ENCODE results near the gene ILK. TPM values are rescaled to one million over a fixed set of nuclear protein-coding genes. Genes with fewer than 3 reads are reported as not detected.

Gene ILK
- 176 and 244 TPM in 2 replicates for total RNA-seq

GRCh38 chr11:6603287-6604080, at the start of gene ILK, which contains the start of gene RRP8:
Gene ILK (plus strand): TSS chr11:6603774. CDS start chr11:6604272, 498 bp downstream.
Gene RRP8 (minus strand): TSS chr11:6603616. CDS start chr11:6603502, 114 bp downstream.

DNA sequence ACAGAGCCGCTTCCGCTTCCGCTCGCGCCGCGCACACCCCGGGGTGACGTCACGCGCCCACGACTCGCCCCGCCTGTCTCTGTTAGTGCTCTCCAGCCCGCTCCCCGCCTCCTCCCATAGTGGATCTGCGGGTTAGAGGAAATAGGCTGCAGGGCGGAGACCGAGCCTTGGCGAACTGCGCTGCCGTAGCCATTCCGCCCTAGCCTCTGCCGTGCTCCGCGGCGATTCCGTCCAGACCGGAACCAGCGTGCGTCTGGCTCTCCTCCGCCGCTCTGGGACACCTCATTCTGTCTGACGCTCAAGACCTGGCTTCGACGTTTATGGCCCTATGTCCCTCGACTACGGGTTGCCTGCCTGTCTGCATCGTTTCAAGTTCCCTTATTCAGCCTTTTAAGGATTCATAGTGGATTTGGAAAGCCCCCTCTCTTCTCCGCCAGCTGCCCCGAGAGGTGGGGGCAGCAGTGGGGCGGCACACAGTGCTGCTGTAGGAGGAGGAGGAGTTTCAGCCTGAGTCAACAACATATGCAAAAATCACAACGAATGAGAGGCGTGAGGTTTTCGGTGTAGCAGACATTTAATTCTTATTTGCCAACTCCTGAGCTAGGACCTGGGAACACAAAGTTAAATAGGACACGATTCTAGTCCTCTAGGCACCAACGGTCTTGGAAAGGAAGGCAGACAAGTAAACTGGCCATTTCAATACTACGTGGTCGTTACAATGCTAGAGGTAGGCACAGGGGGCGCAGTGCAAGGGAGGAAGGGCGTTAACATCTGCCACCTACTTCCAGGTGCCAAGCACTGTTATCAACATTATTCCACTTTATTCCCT, 8.9 kb downstream of the ILK start, which contains the start of gene TAF10:
TAF10 (minus strand) TSS at position 4 of the 829 bp plus-strand sequence. CDS start 27 bp downstream, outside the sequence.

GRCh38 chr11:6619004-6619745, 15.6 kb downstream of the ILK start, which contains the start of gene TPP1:
Gene TPP1 (minus strand): TSS chr11:6619422. CDS start chr11:6619400, 22 bp downstream.

DNA sequence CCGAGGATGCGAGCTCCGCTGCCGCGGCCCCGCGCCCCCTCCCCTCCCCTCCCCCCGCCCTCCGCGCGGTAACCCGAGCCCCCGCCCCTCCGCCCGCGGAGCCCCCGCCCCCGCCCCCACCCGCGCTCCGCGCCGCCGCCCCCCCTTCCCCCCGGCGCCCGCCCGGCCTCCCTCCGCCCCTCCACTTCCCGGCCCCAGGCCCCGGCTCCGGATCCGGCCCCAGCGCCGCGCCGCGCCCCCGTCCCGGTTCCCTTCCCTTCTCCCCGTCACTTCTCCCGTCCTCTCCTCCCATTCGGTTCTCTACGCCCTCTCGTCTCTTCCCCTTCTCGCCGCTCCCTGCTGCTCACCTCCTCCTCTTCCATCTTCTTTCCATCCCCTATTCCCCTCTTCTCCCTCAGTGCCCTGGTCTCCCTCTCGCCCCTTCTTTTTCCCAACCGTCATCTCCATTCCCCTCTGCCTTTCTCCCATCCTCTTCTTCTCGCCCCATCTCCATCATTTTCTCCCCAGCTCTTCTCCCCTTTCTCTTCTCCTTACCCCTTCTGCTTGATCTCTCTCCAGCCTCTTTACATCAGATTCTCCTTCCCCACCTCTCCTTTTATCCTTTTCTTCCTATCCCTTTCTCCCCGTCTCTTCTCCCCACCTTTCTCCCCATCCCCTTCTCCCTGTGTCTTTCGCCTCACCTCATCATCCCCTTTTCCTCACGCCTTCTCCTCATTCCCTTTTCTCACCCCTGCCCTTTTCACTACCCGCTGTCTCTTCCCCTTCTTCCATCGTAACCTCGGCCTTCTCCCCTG, 52.4 kb downstream of the ILK start, which contains the start of gene DCHS1:
DCHS1 (minus strand) TSS at position 20 of the 794 bp plus-strand sequence. CDS start 14,196 bp downstream, outside the sequence.

Other genes starting within 250 kb of the ILK start
- gene SMPD1, start 213.3 kb upstream of the ILK start, total RNA-seq: 62.1 and 77.2 TPM in 2 replicates
- 31.1 and 34.1 TPM in 2 replicates for gene APBB1, start 184.7 kb upstream of the ILK start, total RNA-seq
- gene HPX, start 162.8 kb upstream of the ILK start, total RNA-seq: 0.30 and 0.74 TPM in 2 replicates
- gene TRIM3, start 129.8 kb upstream of the ILK start, total RNA-seq: 19.0 and 28.4 TPM in 2 replicates
- gene ARFIP2, start 122.4 kb upstream of the ILK start, total RNA-seq: 59.4 and 73.3 TPM in 2 replicates
- gene TIMM10B, start 122.3 kb upstream of the ILK start, total RNA-seq: 38.5 and 46.0 TPM in 2 replicates
- gene DNHD1, start 106.5 kb upstream of the ILK start, total RNA-seq: 4.5 and 12.9 TPM in 2 replicates
- 11.9 and 16.4 TPM in 2 replicates for gene RRP8, start 158 bp upstream of the ILK start, total RNA-seq
- 46.1 and 51.1 TPM in 2 replicates for gene TAF10, start 8.4 kb downstream of the ILK start, total RNA-seq
- 124 and 159 TPM in 2 replicates for gene TPP1, start 15.6 kb downstream of the ILK start, total RNA-seq
- 4.4 and 10.4 TPM in 2 replicates for gene DCHS1, start 52.0 kb downstream of the ILK start, total RNA-seq
- 37.0 and 63.2 TPM in 2 replicates for gene MRPL17, start 79.6 kb downstream of the ILK start, total RNA-seq
- gene OR2AG2, start 168.2 kb downstream of the ILK start, total RNA-seq: 0.28 TPM in 1 of 2 replicates, not detected in the other
- gene OR2AG1, start 179.2 kb downstream of the ILK start, total RNA-seq: not detected in 2 replicates
- 0.30 and 1.2 TPM in 2 replicates for gene OR6A2, start 195.9 kb downstream of the ILK start, total RNA-seq
- not detected in 2 replicates for gene OR10A5, start 241.9 kb downstream of the ILK start, total RNA-seq

Measured in smooth muscle cell of the umbilical artery (primary cell).